Endothelial cell of umbilical vein (primary cell): Measurements from ENCODE around the gene DGKG.

ENCODE experiments used
- CTCF ChIP-seq, 2 donors: IDR thresholded peaks; 1 replicate in 1 of 2; 2 replicates in 1 of 2; pipeline ENCODE4 v1.5.1; 2011; ENCODE audit warnings: low read length in 2 of 2, mild to moderate bottlenecking in 2 of 2, moderate library complexity in 2 of 2, control low read depth in 1 of 2, inconsistent platforms in 1 of 2, low read depth in 1 of 2; ENCODE audit not compliant: insufficient read depth in 1 of 2; ENCODE audit errors: extremely low read depth in 1 of 2
- EZH2 ChIP-seq: IDR thresholded peaks from 2 replicates; pipeline ENCODE4 v1.6.1; 2012; ENCODE audit warnings: borderline replicate concordance, low read depth, mild to moderate bottlenecking, moderate library complexity, low read length, inconsistent platforms; ENCODE audit not compliant: severe bottlenecking
- JUN ChIP-seq: IDR thresholded peaks from 2 replicates; pipeline ENCODE4 v1.6.1; 2011; ENCODE audit warnings: borderline replicate concordance, low read depth; ENCODE audit not compliant: insufficient read length, insufficient read depth
- MAX ChIP-seq: IDR thresholded peaks from 2 replicates; pipeline ENCODE4 v1.6.1; 2011; ENCODE audit not compliant: insufficient read depth, insufficient read length
- POLR2A ChIP-seq: IDR thresholded peaks from 2 replicates; pipeline ENCODE4 v1.6.1; 2012; ENCODE audit warnings: low read depth, mild to moderate bottlenecking, control low read depth, low read length
- POLR2AphosphoS5 ChIP-seq: IDR thresholded peaks from 2 replicates; pipeline ENCODE4 v1.6.1; 2012; ENCODE audit warnings: low read depth, mild to moderate bottlenecking, control low read depth, low read length, moderate library complexity; ENCODE audit not compliant: insufficient read depth

DNA sequence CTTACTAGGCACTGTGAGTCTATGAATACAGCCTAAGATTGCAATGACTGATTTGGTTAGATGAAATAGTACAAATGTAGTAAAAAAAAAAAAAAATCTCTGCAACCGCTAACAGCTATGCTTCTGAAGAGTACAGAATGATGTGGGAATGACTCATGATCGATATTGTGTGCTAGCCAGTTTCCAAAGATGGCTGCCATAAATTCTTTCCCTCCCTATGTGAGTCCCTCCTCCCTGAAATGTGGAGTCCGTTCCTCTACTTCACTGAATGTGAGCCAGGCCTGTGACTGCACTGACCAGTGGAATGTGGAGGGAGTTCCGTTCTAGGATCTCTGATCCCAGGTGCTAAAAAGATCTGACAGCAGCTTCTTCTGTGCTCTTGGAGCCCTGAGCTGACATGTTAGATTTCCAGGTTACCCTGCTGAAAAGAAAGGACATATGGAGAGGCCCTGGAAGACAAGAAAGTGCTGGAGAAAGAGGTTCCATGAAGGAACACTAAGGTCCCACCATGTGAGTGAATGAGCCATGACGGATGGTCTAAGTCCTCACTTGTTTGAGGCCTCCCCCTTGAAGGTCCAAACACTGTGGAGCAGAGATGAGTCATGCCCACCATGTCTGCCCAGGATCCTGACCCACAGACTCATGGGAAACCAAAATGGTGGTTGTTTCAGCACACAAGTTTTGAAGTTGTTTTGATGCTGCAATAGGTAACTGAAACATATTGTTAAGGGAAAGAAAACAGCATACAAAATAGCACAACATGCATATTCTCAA is 46.3 kb downstream of the DGKG start:
- no peak for TF ChIP-seq CTCF (IDR thresholded peaks at IDR 0.05; ENCODE audit: extremely low read depth in 1 of 2, insufficient read depth in 1 of 2, low read depth in 1 of 2, low read length in 2 of 2)
- no peak for TF ChIP-seq POLR2AphosphoS5
- no peak for TF ChIP-seq MAX
- no peak for TF ChIP-seq JUN
- no peak for TF ChIP-seq POLR2A
- no peak for TF ChIP-seq EZH2
